ENCODE measurements around the gene PRDM8.

Gene PRDM8

GRCh38 chr4:80237992-80238391 lies 40.7 kb downstream of the PRDM8 start:
- Histone ChIP-seq H3F3A (ENCODE audit: insufficient read depth) (no peaks in the 10 kb centered on the region), H3K79me2 (ENCODE audit: insufficient read depth, low read length) (no peaks in the 10 kb centered on the region), H4K20me1 (ENCODE audit: low read depth, low read length) (no peaks in the 10 kb centered on the region), H3K4me3 (ENCODE audit: insufficient read depth, low read length, poor library complexity, severe bottlenecking) (no peak overlapping the region), H3K36me3 (ENCODE audit: low read length) (no peaks in the 10 kb centered on the region), H3K27me3 (ENCODE audit: low read length) (no peaks in the 10 kb centered on the region), H3K27ac (ENCODE audit: low read depth, low read length) (no peak overlapping the region), H2AFZ (ENCODE audit: low read depth, low read length, severe bottlenecking) (no peak overlapping the region), H3K9me3 (ENCODE audit: insufficient read depth, low read length) (no peaks in the 10 kb centered on the region), H3K9me2 (replicated peaks; ENCODE audit: insufficient read depth, low read length) (no peaks in the 10 kb centered on the region), H3K4me2 (ENCODE audit: low read depth, low read length, poor library complexity, severe bottlenecking) (no peak overlapping the region), H3K9ac (ENCODE audit: low read length) (no peak overlapping the region)
- TF ChIP-seq CTCF (IDR thresholded peaks at IDR 0.05; ENCODE audit: insufficient read depth, low read length, poor library complexity, severe bottlenecking) (no peak), EZH2phosphoT487 (conservative IDR thresholded peaks at IDR 0.05; ENCODE audit: low read length) (no peak)

- Histone ChIP-seq H3K9ac (ENCODE audit: low read length) (no peak overlapping the region), H2AFZ (ENCODE audit: low read depth, low read length, severe bottlenecking) (no peak overlapping the region), H3K9me2 (replicated peaks; ENCODE audit: insufficient read depth, low read length) (no peaks in the 10 kb centered on the region), H3K79me2 (ENCODE audit: insufficient read depth, low read length) (no peaks in the 10 kb centered on the region), H3K27me3 (ENCODE audit: low read length) (no peaks in the 10 kb centered on the region), H3K27ac (ENCODE audit: low read depth, low read length) (no peak overlapping the region), H3K36me3 (ENCODE audit: low read length) (no peaks in the 10 kb centered on the region), H3K9me3 (ENCODE audit: insufficient read depth, low read length) (no peaks in the 10 kb centered on the region), H3F3A (ENCODE audit: insufficient read depth) (no peaks in the 10 kb centered on the region), H3K4me3 (ENCODE audit: insufficient read depth, low read length, poor library complexity, severe bottlenecking) (no peak overlapping the region), H3K4me2 (ENCODE audit: low read depth, low read length, poor library complexity, severe bottlenecking) (no peak overlapping the region), H4K20me1 (ENCODE audit: low read depth, low read length) (no peaks in the 10 kb centered on the region)
- no peak for TF ChIP-seq EZH2phosphoT487 (conservative IDR thresholded peaks at IDR 0.05; ENCODE audit: low read length)
- TF ChIP-seq CTCF (IDR thresholded peaks at IDR 0.05; ENCODE audit: insufficient read depth, low read length, poor library complexity, severe bottlenecking), result no peak
These were observed 42.3 kb downstream of the PRDM8 start for GRCh38 chr4:80239480-80240150.

- TF ChIP-seq EZH2phosphoT487 (conservative IDR thresholded peaks at IDR 0.05; ENCODE audit: low read length) (no peak), CTCF (IDR thresholded peaks at IDR 0.05; ENCODE audit: insufficient read depth, low read length, poor library complexity, severe bottlenecking) (no peak)
These were observed 43.7 kb downstream of the PRDM8 start for GRCh38 chr4:80240976-80241375.

More at GRCh38 chr4:80240976-80241375, 43.7 kb downstream of the PRDM8 start:
- Histone ChIP-seq H3F3A (ENCODE audit: insufficient read depth) (no peaks in the 10 kb centered on the region), H3K9me2 (replicated peaks; ENCODE audit: insufficient read depth, low read length) (no peaks in the 10 kb centered on the region), H3K4me3 (ENCODE audit: insufficient read depth, low read length, poor library complexity, severe bottlenecking) (no peak overlapping the region), H3K9ac (ENCODE audit: low read length) (no peak overlapping the region), H4K20me1 (ENCODE audit: low read depth, low read length) (no peaks in the 10 kb centered on the region), H3K27ac (ENCODE audit: low read depth, low read length) (no peak overlapping the region), H3K79me2 (ENCODE audit: insufficient read depth, low read length) (no peaks in the 10 kb centered on the region), H3K4me2 (ENCODE audit: low read depth, low read length, poor library complexity, severe bottlenecking) (no peak overlapping the region), H3K27me3 (ENCODE audit: low read length) (no peaks in the 10 kb centered on the region), H2AFZ (ENCODE audit: low read depth, low read length, severe bottlenecking) (no peak overlapping the region), H3K9me3 (ENCODE audit: insufficient read depth, low read length) (no peaks in the 10 kb centered on the region), H3K36me3 (ENCODE audit: low read length) (no peaks in the 10 kb centered on the region)
